GM19452 (cell line): Measurements from ENCODE around the gene TP53I3.
"Not testable (repeated sequence)": the region's sequence is repeated elsewhere in the genome, so short reads cannot be mapped to it uniquely, and the experiment has no call there.

Experiments
- ATAC-seq: cut with Tn5 transposase; IDR thresholded peaks from one replicate; pipeline ENCODE4 v1.9.1; 2021; ENCODE audit not compliant: unreplicated experiment

Gene TP53I3

DNA sequence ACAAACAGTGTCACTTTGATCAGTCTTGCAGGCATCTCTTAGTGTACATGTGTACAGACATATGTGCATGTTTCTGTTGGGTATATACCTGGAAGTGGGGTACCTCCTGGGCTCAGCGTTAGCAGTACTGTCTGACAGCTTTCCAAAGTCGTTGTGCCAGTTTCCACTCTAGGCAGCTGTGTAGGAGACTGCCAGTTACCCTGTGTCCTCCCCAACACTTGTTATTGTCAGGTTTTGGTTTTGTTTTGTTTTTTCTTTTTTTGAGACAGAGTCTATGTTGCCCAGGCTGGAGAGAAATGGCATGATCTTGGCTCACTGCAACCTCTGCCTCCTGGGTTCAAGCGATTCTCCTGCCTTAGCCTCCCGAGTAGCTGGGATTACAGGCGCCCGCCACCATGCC, 28.9 kb downstream of the TP53I3 start:
- ATAC-seq: no peak

DNA sequence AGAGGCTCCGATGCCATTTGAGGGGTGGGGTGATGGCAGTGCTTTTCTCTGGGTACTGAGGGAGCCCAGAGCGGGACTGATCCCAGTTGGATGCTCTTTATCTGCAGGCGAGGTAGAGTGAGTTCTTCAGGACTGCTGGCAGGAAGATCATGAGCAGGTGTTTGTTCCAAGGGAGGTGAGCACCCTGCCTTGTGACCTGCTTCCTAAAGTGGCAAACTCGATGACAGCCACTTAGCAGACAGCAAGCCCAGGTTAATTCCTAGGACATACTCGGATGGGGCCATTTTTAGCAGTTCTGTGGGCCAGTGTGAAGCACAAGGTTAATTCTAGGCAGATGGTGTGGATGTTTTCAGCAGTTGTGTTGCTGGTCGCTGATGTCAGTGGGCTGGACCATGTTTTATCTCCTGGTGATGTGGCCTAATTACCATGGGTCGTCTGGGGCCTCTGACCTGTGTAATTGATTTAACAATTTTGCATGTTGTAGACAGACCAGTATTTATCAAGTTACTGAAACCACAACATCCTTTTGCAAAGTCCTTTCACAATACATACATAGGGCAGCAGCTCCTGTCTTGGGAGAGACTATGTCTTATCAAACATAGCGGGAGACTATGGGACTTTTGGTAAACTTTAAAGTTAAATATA, 30.1 kb downstream of the TP53I3 start:
- no peak for ATAC-seq

DNA sequence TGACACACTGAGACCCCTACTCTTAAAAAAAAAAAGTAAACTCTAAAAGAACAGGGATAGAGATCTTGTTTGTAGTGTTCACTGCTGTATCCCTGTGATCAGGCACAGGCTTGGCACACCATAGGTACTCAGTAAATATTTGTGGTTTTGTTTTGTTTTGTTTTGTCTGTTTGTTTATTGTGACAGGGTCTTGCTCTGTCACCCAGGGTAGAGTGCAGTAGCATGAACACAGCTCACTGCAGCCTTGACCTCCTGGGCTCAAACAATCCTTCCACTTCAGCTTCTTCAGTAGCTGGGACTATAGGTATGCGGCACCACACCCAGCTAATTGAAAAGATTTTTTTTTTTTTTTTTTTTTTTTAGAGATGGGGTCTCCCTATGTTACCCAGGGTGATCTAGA, 31.7 kb downstream of the TP53I3 start:
- no peak for ATAC-seq

DNA sequence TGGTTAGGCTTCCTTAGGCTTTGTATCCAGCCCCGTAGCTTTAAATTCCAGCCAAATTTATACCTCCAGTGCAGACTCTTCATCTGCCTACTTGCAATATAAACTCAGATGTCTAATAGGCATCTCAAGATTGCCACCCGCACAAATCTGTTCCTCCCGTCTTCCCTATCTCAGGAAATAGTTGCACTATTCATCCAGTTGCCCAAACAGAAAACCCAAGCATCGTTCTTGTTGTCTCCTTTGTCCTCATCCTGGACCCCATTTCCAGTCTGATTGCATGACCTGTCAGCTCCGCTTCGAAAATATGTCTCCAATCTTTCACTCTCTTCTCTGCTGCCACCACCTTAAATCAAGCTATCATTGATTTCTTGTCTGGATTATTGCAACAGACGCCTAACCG, 32.8 kb downstream of the TP53I3 start:
- ATAC-seq: no peak

DNA sequence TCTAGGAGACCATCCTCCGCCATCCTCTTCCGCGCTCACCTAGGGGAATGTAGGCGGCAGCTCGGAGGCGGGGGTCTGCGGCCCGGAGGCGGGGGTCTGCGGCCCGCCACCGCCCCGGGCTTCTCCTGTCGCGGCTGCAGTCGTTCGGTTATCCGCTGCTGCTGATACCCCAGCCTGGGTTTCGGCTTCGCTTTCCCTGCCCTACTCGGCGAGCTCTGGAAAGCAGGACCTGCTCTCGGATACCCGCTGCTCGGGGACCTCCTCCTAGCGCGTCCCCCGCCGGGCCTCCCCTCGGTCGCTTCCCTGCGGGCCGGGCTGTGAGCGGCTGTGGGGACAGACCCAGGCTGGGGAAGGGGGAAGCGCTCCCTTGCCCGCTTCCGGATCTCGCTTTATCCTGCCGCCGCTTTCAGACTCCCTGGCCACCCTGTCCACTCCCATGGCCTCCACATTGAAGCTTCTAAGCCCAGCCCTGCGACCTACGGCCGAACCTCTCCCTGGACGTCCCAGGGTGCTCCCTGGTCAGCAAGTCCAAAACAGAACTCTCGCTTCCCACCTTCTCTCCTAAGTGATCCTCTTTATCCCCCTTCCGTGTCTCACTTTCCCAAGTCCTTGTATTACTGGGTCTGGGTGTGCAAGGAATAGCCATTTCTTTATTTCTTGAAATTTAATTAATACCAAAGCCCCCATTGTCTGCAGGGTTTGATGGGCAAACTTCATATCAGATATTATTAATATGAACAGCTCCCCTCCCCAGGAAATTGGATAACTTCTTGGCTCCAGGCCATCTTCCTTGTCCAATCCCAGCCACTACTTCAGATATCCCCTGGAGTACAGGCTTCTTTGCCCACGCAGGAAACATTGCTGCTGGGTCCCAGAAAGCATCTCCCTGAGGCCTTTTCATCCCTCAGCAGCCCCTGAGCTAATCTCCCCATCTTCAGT, 34.3 kb downstream of the TP53I3 start:
- ATAC-seq: no peak

DNA sequence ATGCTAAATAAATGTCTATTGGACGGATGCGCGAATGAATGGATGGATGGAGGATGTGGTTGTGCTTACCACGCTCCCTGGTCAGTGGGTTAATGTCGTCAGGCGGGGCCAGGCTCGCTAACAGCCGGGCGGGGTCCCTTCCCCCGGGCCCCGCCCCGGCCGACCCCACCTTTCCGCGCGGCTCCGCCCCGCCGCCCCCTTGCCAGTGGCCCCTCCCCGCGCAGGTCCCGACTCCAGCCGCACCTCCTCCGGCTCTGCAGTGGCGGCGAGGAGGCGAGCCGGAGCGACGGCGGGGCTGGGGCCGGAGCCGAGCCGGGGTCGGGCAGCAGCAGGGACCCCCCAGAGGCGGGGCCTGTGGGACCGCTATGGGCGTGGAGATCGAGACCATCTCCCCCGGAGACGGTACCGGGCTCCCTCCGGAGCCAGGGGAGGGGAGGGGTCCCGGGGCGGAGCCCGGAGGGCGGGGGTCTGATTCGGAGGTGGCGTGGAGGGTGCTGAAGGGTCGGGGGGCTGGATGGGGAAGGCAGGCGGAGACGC, 35.1 kb downstream of the TP53I3 start, which contains the start of gene FKBP1B:
TSS of gene FKBP1B (plus strand) at position 257 of the 537 bp plus-strand sequence. CDS start at position 366, 109 bp downstream.
- no peak for ATAC-seq

DNA sequence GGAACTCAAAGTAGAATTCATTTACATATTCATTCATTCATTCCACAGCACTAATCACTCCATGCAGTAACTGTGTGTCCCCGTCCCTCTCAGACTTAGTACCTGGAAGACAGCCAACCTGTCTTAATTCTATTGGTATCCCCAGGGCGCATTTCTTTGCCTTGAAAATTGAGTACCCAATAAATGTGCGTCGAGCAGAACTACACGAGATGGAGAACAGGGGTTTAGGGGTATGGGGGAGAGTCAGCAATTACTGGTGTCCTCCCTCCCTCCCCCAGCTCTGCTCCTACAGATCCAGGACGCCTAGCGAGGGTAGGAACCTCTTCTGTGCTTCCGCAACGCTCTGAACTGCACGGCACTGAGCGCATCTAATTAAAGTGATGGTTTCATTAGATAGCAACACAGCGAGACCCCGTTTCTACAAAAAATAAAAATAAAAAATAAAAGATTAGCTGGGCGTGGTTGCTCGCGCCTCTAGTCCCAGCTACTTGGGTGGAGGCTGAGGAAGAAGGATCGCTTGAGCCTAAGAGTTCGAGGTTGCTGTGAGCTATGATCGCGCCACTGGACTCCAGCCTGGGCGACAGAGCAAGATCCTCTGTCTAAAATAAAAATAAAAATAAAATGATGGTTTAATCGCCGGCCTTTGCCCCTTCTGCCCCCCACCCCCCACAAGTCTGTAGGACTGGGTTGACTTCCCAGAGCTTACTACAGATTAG, 35.7 kb downstream of the TP53I3 start:
- no peak for ATAC-seq

DNA sequence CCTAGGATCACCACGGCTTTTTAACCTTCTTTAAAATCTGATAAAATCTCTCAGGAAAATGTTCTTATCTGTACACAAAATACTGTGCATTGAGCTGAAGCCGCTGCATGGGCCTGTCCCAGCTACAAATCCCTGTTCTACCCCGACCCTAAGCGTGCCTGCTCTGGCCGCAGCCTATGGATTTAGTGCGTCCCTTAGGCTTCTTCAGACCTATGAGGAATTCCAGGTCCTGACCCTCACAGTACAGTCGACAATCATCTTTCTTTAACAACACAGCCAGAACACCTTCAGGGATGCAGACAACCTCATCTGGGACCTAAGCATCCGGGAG, 37.0 kb downstream of the TP53I3 start:
- ATAC-seq: no peak

DNA sequence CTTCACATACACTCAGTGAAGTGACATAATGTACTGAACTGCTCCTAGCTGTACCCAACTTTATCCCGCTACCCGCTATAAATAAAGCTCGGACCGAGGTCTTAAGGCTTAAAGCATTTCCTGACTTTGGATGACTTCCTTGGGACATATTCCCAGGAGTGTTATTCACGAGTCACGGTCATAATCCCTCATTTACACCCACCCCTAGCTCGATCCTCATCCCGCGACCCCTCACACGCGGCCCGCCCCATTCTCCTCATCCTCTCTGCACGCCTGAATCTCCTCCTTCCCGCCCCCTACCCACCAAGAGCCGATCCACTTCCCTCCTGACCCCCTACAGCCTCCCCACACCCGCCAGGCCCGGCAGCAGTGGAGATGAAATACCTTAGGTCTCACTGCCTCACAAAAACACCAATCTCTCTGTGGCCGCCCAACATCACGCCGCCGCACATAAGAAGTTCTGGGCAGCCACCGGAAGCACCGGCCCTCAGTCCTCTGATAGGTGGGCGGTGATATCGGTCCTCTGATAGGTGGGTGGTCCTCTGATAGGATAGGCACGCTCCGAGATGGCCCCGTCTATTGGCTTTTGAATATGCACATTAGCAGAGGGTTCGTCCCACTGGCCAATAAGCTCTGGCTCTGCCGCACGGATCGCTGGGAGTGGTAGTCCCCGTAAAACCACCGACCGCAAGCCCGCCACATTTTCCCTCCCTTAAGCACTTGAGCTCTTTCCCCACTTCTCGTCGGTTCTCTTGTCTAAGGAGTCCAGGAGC, 37.5 kb downstream of the TP53I3 start, which contains the start of gene WDCP:
TSS of gene WDCP (minus strand) at position 462 of the 773 bp plus-strand sequence. CDS start 7,897 bp downstream, outside the sequence.
- peak; percentile 99 for ATAC-seq

DNA sequence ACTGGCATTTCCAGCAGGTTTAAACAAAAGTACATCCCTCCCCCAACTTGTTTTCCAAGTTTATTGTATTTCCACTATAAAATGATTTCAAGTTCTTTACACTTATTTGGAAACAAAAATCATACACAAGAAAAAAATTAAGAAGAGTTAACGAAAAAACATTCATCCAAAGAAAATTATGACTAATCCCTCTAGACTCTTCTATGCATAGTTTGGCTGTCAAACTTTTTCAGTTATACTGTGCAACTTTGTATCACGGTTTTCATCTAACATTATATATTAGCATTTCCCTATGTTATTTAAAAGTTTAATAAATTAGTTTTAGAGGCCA, 38.1 kb downstream of the TP53I3 start:
- ATAC-seq: no peak

DNA sequence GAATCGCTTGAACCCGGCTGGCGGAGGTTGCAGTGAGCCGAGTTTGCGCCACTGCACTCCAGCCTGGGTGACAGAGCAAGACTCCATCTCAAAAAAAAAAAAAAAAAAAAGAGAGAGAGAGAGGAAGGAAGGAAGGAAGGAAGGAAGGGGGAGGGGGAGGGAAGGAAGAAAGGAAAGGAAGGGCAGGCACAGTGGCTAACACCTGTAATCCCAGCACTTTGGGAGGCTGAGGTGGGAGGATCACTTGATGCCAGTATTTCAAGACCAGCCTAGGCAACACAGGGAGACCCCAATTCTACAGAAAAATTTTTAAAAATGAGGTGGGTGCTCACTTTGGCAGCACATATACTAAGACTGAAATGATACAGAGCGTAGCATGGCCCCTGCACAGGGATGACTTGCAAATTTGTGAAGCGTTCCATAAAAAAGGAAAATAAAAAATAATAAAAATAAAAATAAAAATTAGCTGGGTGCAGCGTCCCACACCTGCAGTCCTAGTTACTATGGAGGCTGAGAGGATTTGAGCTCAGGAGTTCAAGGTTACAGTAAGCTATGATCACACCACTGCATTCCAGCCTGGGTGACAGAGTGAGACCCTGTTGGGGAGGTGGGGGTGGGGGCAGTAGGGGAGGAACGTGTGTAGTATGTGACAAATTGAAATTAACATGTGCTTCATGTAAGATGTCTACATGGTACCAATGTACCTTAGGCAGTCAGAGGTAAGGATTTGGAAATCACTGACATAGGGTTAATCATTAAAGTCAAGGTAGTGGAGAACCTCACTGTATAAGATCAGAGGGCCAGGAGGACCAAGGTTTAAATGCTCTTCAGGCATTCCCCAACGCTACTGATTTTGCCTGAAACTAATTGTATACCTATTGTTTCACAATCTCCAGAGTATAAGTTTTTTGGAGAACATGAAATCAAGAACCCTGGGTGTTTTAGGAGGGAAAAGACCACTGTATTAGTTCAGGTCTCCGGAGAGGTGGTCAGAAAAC, 38.8 kb downstream of the TP53I3 start:
- ATAC-seq: no peak

DNA sequence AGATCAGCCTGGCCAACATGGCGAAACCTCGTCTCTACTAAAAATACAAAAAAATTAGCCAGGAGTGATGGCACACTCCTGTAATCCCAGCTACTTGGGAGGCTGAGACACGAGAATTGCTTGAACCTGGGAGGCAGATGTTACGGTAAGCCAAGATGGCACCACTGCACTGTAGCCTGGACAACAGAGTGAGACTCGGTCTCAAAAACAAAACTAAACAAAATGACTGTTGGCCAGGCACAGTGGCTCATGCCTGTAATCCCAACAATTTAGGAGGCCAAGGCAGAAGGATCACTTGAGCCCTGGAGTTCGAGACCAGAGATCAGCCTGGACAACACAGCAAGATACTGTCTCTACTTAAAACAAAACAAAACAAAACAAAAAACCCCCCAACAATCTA, 41.5 kb downstream of the TP53I3 start:
- not testable (repeated sequence) for ATAC-seq

DNA sequence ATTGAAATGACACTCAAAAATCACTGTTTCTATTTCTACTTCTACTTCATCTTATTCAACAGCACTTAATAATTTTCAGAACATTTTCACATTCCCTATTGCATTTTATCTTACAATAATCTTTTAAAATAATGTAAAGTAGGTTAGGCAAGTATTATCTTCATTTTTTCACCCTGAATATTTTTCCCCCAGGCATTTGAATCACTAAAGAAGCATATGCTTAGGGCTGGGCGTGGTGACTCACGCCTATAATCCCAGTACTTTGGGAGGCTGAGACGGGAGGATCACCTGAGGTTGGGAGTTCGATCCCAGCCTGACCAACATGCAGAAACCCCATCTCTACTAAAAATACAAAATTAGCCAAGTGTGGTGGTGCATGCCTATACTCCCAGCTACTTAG, 44.1 kb downstream of the TP53I3 start:
- ATAC-seq: no peak

DNA sequence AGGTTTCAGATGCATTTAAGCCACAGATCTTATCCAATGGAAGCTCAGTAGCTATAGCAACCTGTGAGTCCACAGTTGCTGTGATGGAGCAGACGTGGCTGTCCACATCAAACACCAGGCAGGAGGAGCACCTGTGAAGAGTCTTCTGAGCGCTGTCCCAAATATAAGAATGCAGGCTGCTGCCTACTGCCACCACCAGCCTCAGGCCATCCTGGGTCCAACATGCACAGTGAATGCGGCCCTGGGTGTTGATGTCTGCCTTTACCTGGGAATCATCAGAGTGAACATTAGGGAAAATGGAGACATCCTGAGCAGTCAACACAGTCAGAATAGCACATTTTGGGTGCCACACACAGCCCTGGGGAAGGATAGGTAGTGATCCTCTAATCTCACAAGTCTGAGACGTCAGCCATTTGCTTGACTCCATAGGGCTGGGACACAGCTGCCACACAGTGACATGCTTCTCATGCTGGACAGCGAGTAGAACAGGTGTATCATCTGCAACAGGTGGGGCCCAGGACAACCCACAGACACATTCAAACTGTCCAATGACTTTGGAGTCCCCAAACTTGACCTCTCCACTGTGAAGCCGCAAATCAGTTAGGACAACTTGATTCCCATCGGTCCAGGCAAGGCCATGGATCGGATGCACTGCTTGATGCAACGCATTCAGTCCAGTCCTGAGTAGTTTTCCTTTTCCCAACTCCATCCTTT, 45.7 kb downstream of the TP53I3 start:
- ATAC-seq: no peak
